SK-N-MC (cell line): ENCODE data around the gene SLC16A2.

Experiments used
- EZH2 ChIP-seq: fragments of 200-600 bp; sonication (generic); IDR thresholded peaks from one replicate; pipeline ENCODE4 v1.6.1; 2017; ENCODE audit warnings: antibody characterized with exemption
- POLR2AphosphoS5 ChIP-seq: IDR thresholded peaks from 2 replicates; pipeline ENCODE4 v1.6.1; 2012; ENCODE audit warnings: mild to moderate bottlenecking, low read depth, low read length, borderline replicate concordance

DNA sequence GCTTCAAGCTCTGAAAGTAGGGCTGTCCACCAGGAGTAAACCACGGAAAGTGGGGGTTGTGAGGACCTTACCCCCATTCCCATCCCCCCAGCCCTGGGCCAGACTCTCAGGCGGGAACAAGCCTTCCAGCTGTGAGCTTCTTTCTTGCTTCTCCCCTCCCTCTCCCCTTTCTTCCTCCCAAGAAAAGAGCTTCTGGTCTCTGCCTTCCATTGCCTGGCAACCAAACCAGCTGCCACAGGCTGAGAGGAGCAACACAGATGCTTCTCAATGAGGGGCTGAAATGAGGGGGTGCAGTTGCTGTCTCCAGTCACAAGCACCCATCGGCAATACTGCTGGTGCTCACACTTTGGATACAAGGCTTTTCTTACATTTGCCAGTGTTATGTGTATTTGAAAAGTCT lies 72.5 kb downstream of the SLC16A2 start:
- no peak for TF ChIP-seq EZH2
- TF ChIP-seq POLR2AphosphoS5: no peak
